OCI-LY1 (cell line): ENCODE data around the gene PLEKHF1.

Source experiments
- H2AFZ ChIP-seq: fragments of 200-600 bp; sonication (generic), shearing (Covaris generic); 2 replicates; pipeline ENCODE4 v1.6.0; 2014; ENCODE audit warnings: antibody characterized with exemption, mild to moderate bottlenecking, low read length
- H3F3A ChIP-seq: fragments of 200-600 bp; sonication (generic), shearing (Covaris generic); 2 replicates; pipeline ENCODE4 v1.6.0; 2014; ENCODE audit warnings: mild to moderate bottlenecking, antibody characterized with exemption, low read length, moderate library complexity; ENCODE audit not compliant: insufficient read depth
- H3K27ac ChIP-seq: fragments of 200-600 bp; sonication (generic); 2 replicates; pipeline ENCODE4 v1.5.1; 2014; ENCODE audit warnings: low read length, mixed run types, mild to moderate bottlenecking, low read depth; ENCODE audit not compliant: poor library complexity, severe bottlenecking
- H3K27me3 ChIP-seq: fragments of 200-600 bp; sonication (generic); 2 replicates; pipeline ENCODE4 v1.6.0; 2014; ENCODE audit warnings: antibody characterized with exemption, mild to moderate bottlenecking, low read length, moderate library complexity; ENCODE audit not compliant: insufficient read depth
- H3K36me3 ChIP-seq: fragments of 200-600 bp; sonication (generic); 2 replicates; pipeline ENCODE4 v1.6.1; 2014; ENCODE audit warnings: mild to moderate bottlenecking, antibody characterized with exemption, low read length, moderate library complexity, mixed read lengths; ENCODE audit not compliant: insufficient read depth
- H3K4me1 ChIP-seq: fragments of 200-600 bp; sonication (generic); 2 replicates; pipeline ENCODE4 v1.5.1; 2014; ENCODE audit warnings: mild to moderate bottlenecking, low read length, moderate library complexity; ENCODE audit not compliant: insufficient read depth, severe bottlenecking
- H3K4me2 ChIP-seq: fragments of 200-600 bp; sonication (generic), shearing (Covaris generic); 2 replicates; pipeline ENCODE4 v1.6.1; 2014; ENCODE audit warnings: low read length
- H3K4me3 ChIP-seq: fragments of 200-600 bp; sonication (generic); 2 replicates; pipeline ENCODE4 v1.5.1; 2014; ENCODE audit warnings: low read length, low read depth, mild to moderate bottlenecking, mixed read lengths; ENCODE audit not compliant: poor library complexity, severe bottlenecking
- H3K79me2 ChIP-seq: fragments of 200-600 bp; shearing (Covaris generic); 2 replicates; pipeline ENCODE4 v1.6.1; 2016; ENCODE audit warnings: mixed run types, low read length, mixed read lengths; ENCODE audit not compliant: insufficient read depth
- H3K9ac ChIP-seq: fragments of 200-600 bp; sonication (generic), shearing (Covaris generic); 2 replicates; pipeline ENCODE4 v1.6.1; 2014; ENCODE audit warnings: mild to moderate bottlenecking, low read length, mixed read lengths
- H3K9me2 ChIP-seq: fragments of 200-600 bp; sonication (generic), shearing (Covaris generic); 2 replicates; pipeline ENCODE4 v1.6.1; 2014; ENCODE audit warnings: low read depth, mild to moderate bottlenecking, low read length, mixed read lengths
- H3K9me3 ChIP-seq: fragments of 200-600 bp; shearing (Covaris generic); 2 replicates; pipeline ENCODE4 v1.6.1; 2014; ENCODE audit warnings: low read length, mixed read lengths
- H4K20me1 ChIP-seq: fragments of 200-600 bp; sonication (generic), shearing (Covaris generic); 2 replicates; pipeline ENCODE4 v1.6.0; 2016; ENCODE audit warnings: mild to moderate bottlenecking, low read length; ENCODE audit not compliant: insufficient read depth
- CTCF ChIP-seq: fragments of 200-600 bp; sonication (generic), shearing (Covaris generic); IDR thresholded peaks from 2 replicates; pipeline ENCODE4 v1.5.1; 2017; ENCODE audit warnings: mild to moderate bottlenecking, antibody characterized with exemption, low read length, moderate library complexity, mixed read lengths
- EZH2 ChIP-seq: fragments of 200-600 bp; sonication (generic), shearing (Covaris generic); IDR thresholded peaks from 2 replicates; pipeline ENCODE4 v1.8.0; 2017; ENCODE audit warnings: borderline replicate concordance, mixed run types, mild to moderate bottlenecking, antibody characterized with exemption, low read length, moderate library complexity, mixed read lengths

PLEKHF1 gene

GRCh38 chr19:29636553-29637360 is 28.5 kb upstream of the PLEKHF1 start:
- no peaks in the 10 kb centered on the region for H3K9me3 ChIP-seq
- H3K4me3 ChIP-seq = no peak overlapping the region
- no peaks in the 10 kb centered on the region for H3F3A ChIP-seq
- TF ChIP-seq EZH2 = no peak
- no peaks in the 10 kb centered on the region for H3K9me2 ChIP-seq
- peaks cover 7% of the 10 kb centered on the region for H3K4me1 ChIP-seq
- H4K20me1 ChIP-seq = no peaks in the 10 kb centered on the region
- H3K27me3 ChIP-seq = no peaks in the 10 kb centered on the region
- no peaks in the 10 kb centered on the region for H3K36me3 ChIP-seq
- no peak overlapping the region for H3K9ac ChIP-seq
- H2AFZ ChIP-seq = no peak overlapping the region
- H3K4me2 ChIP-seq = no peak overlapping the region
- no peaks in the 10 kb centered on the region for H3K79me2 ChIP-seq
- no peak overlapping the region for H3K27ac ChIP-seq

DNA sequence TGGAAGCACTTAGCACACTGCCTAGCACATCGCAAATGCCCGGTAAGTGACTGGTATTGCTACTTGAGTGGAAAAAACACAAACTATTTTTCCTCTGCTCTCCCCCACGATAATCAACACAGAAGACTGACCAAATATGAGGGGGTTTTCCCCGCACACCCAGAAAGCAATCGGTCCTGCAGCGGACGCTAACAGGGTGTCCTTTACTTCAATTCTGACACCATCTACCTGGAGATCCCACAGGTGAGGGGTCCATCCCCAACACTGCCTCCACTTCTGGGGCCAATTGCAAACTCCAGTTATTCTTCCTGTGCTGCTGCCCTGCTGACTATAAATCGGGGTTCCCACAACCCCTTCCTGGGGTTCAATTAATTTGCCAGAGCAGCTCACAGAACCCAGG is 26.2 kb upstream of the PLEKHF1 start:
- Histone ChIP-seq H3K27ac (no peak overlapping the region), H3K9ac (no peak overlapping the region), H3K9me3 (no peaks in the 10 kb centered on the region), H3K4me1 (no peaks in the 10 kb centered on the region), H3K36me3 (no peaks in the 10 kb centered on the region), H3K4me3 (no peak overlapping the region), H3F3A (no peaks in the 10 kb centered on the region), H2AFZ (no peak overlapping the region), H3K9me2 (no peaks in the 10 kb centered on the region), H3K4me2 (no peak overlapping the region), H3K27me3 (no peaks in the 10 kb centered on the region), H4K20me1 (no peaks in the 10 kb centered on the region), H3K79me2 (no peaks in the 10 kb centered on the region)
- no peak for TF ChIP-seq EZH2
- TF ChIP-seq CTCF = no peak

- H3K4me2 ChIP-seq = no peak overlapping the region
- no peaks in the 10 kb centered on the region for H3K9me3 ChIP-seq
- no peaks in the 10 kb centered on the region for H3K79me2 ChIP-seq
- no peak overlapping the region for H2AFZ ChIP-seq
- H3K9ac ChIP-seq = no peak overlapping the region
- no peak overlapping the region for H3K27ac ChIP-seq
- no peaks in the 10 kb centered on the region for H3F3A ChIP-seq
- no peaks in the 10 kb centered on the region for H3K36me3 ChIP-seq
- H3K9me2 ChIP-seq = no peaks in the 10 kb centered on the region
- no peaks in the 10 kb centered on the region for H3K27me3 ChIP-seq
- TF ChIP-seq CTCF = no peak
- TF ChIP-seq EZH2 = no peak
- no peaks in the 10 kb centered on the region for H3K4me1 ChIP-seq
- H3K4me3 ChIP-seq = no peak overlapping the region
- no peaks in the 10 kb centered on the region for H4K20me1 ChIP-seq
These were observed 25.0 kb upstream of the PLEKHF1 start for GRCh38 chr19:29640231-29640630.

DNA sequence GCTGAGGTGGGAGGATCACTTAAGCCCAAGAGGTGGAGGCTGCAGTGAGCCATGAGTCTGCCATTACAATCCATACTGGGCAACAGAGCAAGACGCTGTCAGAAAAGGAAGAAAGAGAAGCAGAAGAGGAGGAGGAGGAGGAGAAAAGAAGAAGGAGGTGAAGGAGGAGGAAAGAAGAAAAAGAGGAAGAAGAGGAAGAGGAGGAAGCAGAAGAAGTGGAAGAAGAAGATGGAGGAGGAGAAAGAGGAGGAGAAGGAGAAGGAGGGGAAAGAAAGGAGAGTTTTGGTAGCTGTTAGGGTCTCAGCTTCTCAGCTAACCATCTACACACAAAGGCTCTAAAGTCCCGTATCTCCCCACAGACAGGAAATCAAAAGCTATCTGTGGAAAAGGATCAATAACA is 23.7 kb upstream of the PLEKHF1 start:
- no peak overlapping the region for H3K4me3 ChIP-seq
- no peak overlapping the region for H2AFZ ChIP-seq
- no peaks in the 10 kb centered on the region for H4K20me1 ChIP-seq
- no peaks in the 10 kb centered on the region for H3K4me1 ChIP-seq
- no peak overlapping the region for H3K27ac ChIP-seq
- no peaks in the 10 kb centered on the region for H3K27me3 ChIP-seq
- no peaks in the 10 kb centered on the region for H3F3A ChIP-seq
- H3K9me2 ChIP-seq = no peaks in the 10 kb centered on the region
- no peaks in the 10 kb centered on the region for H3K79me2 ChIP-seq
- no peak overlapping the region for H3K9ac ChIP-seq
- H3K36me3 ChIP-seq = no peaks in the 10 kb centered on the region
- no peaks in the 10 kb centered on the region for H3K9me3 ChIP-seq
- TF ChIP-seq EZH2 (no peak), CTCF (no peak)
- H3K4me2 ChIP-seq = no peak overlapping the region
